Measurements from ENCODE around the gene COMMD1.
A peak's percentile ranks its signal among the peaks of the same experiment; 100 is the strongest.
"Not testable (repeated sequence)": the region's sequence is repeated elsewhere in the genome, so short reads cannot be mapped to it uniquely, and the experiment has no call there.

The COMMD1 gene

GRCh38 chr2:62076980-62077638, 171.6 kb downstream of the COMMD1 start:
- peak; percentile 7 to 41 (median 22) for DNase-seq

- no peak for DNase-seq
Measured at GRCh38 chr2:62084801-62085200, 179.3 kb downstream of the COMMD1 start.

- no peak for DNase-seq
Measured at GRCh38 chr2:62089658-62090057, 184.2 kb downstream of the COMMD1 start.

- DNase-seq: no peak
Measured at GRCh38 chr2:62091471-62091870, 186.0 kb downstream of the COMMD1 start.

- DNase-seq: peak; percentile 28 to 61 (median 55)
Measured at GRCh38 chr2:62099050-62099449, 193.6 kb downstream of the COMMD1 start.

GRCh38 chr2:62099523-62100175, 194.2 kb downstream of the COMMD1 start:
- DNase-seq: no peak

GRCh38 chr2:62101886-62102285, 196.4 kb downstream of the COMMD1 start:
- DNase-seq: no peak

GRCh38 chr2:62102402-62102920, 197.0 kb downstream of the COMMD1 start:
- no peak for DNase-seq

GRCh38 chr2:62109554-62109953, 204.1 kb downstream of the COMMD1 start:
- no peak for DNase-seq

- no peak for DNase-seq
Measured at GRCh38 chr2:62110415-62111025, 205.0 kb downstream of the COMMD1 start.

GRCh38 chr2:62112179-62112578, 206.7 kb downstream of the COMMD1 start:
- DNase-seq: peak; percentile 12 to 44 (median 40)

- no peak for DNase-seq
Measured at GRCh38 chr2:62114564-62114963, 209.1 kb downstream of the COMMD1 start.

- DNase-seq: no peak
Measured at GRCh38 chr2:62116983-62117382, 211.5 kb downstream of the COMMD1 start.

GRCh38 chr2:62118160-62118559, 212.7 kb downstream of the COMMD1 start:
- DNase-seq: peak in 2 of 3 donors; percentile 26 to 34

- DNase-seq: peak; percentile 40 to 64 (median 55)
Measured at GRCh38 chr2:62119311-62119974, 214.0 kb downstream of the COMMD1 start.

GRCh38 chr2:62126239-62126638, 220.8 kb downstream of the COMMD1 start:
- not testable (repeated sequence) for DNase-seq

- no peak for DNase-seq
Measured at GRCh38 chr2:62133320-62133823, 227.9 kb downstream of the COMMD1 start.

- DNase-seq: no peak
Measured at GRCh38 chr2:62136956-62137830, 231.7 kb downstream of the COMMD1 start.

GRCh38 chr2:62140426-62141141, 235.1 kb downstream of the COMMD1 start:
- no peak for DNase-seq

GRCh38 chr2:62141142-62141740, 235.8 kb downstream of the COMMD1 start:
- no peak for DNase-seq

GRCh38 chr2:62142054-62142453, 236.6 kb downstream of the COMMD1 start:
- no peak for DNase-seq
